NB4 (cell line): ENCODE measurements around the gene TMEM273.

Experiments used
- DNase-seq: peaks from one replicate; pipeline ENCODE4 v3.0.0; 2010; ENCODE audit warnings: low read depth
- H3K4me3 ChIP-seq: one replicate; pipeline ENCODE4 v1.5.1; 2011; ENCODE audit warnings: mild to moderate bottlenecking, low read depth, low read length, moderate library complexity
- CTCF ChIP-seq: IDR thresholded peaks from one replicate; pipeline ENCODE4 v1.5.1; 2012; ENCODE audit warnings: low read depth, low read length
- MAX ChIP-seq: IDR thresholded peaks from 2 replicates; pipeline ENCODE4 v1.6.1; 2011; ENCODE audit warnings: low read depth, low read length
- MYC ChIP-seq: IDR thresholded peaks from 2 replicates; pipeline ENCODE4 v1.6.1; 2011; ENCODE audit warnings: low read depth, low read length
- POLR2A ChIP-seq: IDR thresholded peaks from 2 replicates; pipeline ENCODE4 v1.6.1; 2011; ENCODE audit warnings: mild to moderate bottlenecking; ENCODE audit not compliant: insufficient read length; ENCODE audit errors: extremely low read depth

TMEM273 gene

GRCh38 chr10:49154641-49155040, 33.5 kb downstream of the TMEM273 start:
- TF ChIP-seq CTCF = no peak
- no peak for TF ChIP-seq POLR2A
- no peak for TF ChIP-seq MYC
- no peak for TF ChIP-seq MAX
- no peak overlapping the region for H3K4me3 ChIP-seq
- DNase-seq = no peak

- peak; percentile 11 for DNase-seq
- H3K4me3 ChIP-seq = no peak overlapping the region
- TF ChIP-seq CTCF (no peak), POLR2A (no peak), MAX (no peak), MYC (no peak)
Measured at GRCh38 chr10:49153971-49154370, 34.2 kb downstream of the TMEM273 start.

GRCh38 chr10:49153115-49153514, 35.1 kb downstream of the TMEM273 start:
- TF ChIP-seq POLR2A (no peak), MAX (no peak), CTCF (no peak)
- DNase-seq = no peak
- H3K4me3 ChIP-seq = no peak overlapping the region

- H3K4me3 ChIP-seq = no peak overlapping the region
- no peak for DNase-seq
- TF ChIP-seq CTCF (no peak), MYC (no peak), POLR2A (no peak), MAX (no peak)
Measured at GRCh38 chr10:49152663-49153062, 35.5 kb downstream of the TMEM273 start.

- no peak overlapping the region for H3K4me3 ChIP-seq
- TF ChIP-seq MAX (no peak), CTCF (no peak), MYC (no peak), POLR2A (no peak)
- no peak for DNase-seq
Measured at GRCh38 chr10:49152037-49152436, 36.2 kb downstream of the TMEM273 start.

GRCh38 chr10:49151481-49151880, 36.7 kb downstream of the TMEM273 start:
- H3K4me3 ChIP-seq = no peak overlapping the region
- TF ChIP-seq CTCF = no peak
- no peak for TF ChIP-seq MAX
- no peak for TF ChIP-seq POLR2A
- TF ChIP-seq MYC = no peak
- no peak for DNase-seq
